Smooth muscle cell (in vitro differentiated cells): ENCODE results near the gene ERICH3. TPM values are rescaled to one million over a fixed set of nuclear protein-coding genes. Genes with fewer than 3 reads are reported as not detected.

Experiments used
- DNase-seq: peaks from one replicate; lab custom pipeline; 2025; ENCODE audit not compliant: unreplicated experiment; lab: John Stamatoyannopoulos, UW
- H2AFZ ChIP-seq: fragments of 200-600 bp; sonication (generic); 2 replicates; pipeline ENCODE4 v1.6.0; 2016; ENCODE audit warnings: antibody characterized with exemption, low read depth, mild to moderate bottlenecking
- H3F3A ChIP-seq: fragments of 200-600 bp; sonication (generic); 2 replicates; pipeline ENCODE4 v1.6.0; 2017; ENCODE audit warnings: antibody characterized with exemption, low read depth
- H3K27ac ChIP-seq: fragments of 200-600 bp; sonication (generic); 2 replicates; pipeline ENCODE4 v1.5.1; 2016; ENCODE audit warnings: low read depth, mild to moderate bottlenecking
- H3K27me3 ChIP-seq: fragments of 200-600 bp; sonication (generic); 2 replicates; pipeline ENCODE4 v1.6.1; 2016; ENCODE audit warnings: low read depth, mild to moderate bottlenecking
- H3K36me3 ChIP-seq: fragments of 200-600 bp; sonication (generic); 2 replicates; pipeline ENCODE4 v1.5.1; 2016; ENCODE audit warnings: low read depth
- H3K4me1 ChIP-seq: fragments of 200-600 bp; sonication (generic); 2 replicates; pipeline ENCODE4 v1.5.1; 2016; ENCODE audit warnings: low read depth
- H3K4me2 ChIP-seq: fragments of 200-600 bp; sonication (generic); 2 replicates; pipeline ENCODE4 v1.6.0; 2016; ENCODE audit warnings: mild to moderate bottlenecking
- H3K4me3 ChIP-seq: fragments of 200-600 bp; sonication (generic); 2 replicates; pipeline ENCODE4 v1.5.1; 2016; ENCODE audit warnings: mild to moderate bottlenecking
- H3K79me2 ChIP-seq: fragments of 200-600 bp; sonication (generic); 2 replicates; pipeline ENCODE4 v1.6.0; 2016; ENCODE audit warnings: low read depth, mild to moderate bottlenecking
- H3K9ac ChIP-seq: fragments of 200-600 bp; sonication (generic); 2 replicates; pipeline ENCODE4 v1.6.0; 2016; ENCODE audit warnings: low read depth
- H3K9me3 ChIP-seq: fragments of 200-600 bp; sonication (generic); replicated peaks from 2 replicates; pipeline ENCODE4 v1.5.1; 2016; ENCODE audit warnings: low read depth
- H4K20me1 ChIP-seq: fragments of 200-600 bp; sonication (generic); 2 replicates; pipeline ENCODE4 v1.6.0; 2016; ENCODE audit warnings: low read depth
- CTCF ChIP-seq: fragments of 200-600 bp; sonication (generic); IDR thresholded peaks from 2 replicates; pipeline ENCODE4 v1.5.1; 2017; ENCODE audit warnings: borderline replicate concordance, mild to moderate bottlenecking, antibody characterized with exemption; ENCODE audit not compliant: insufficient read depth, poor library complexity, severe bottlenecking
- WGBS: methylation state at CpG from one replicate; pipeline ENCODE4 v1.1.7; 2016; ENCODE audit warnings: low lambda C conversion rate; 5-methylcytosine and 5-hydroxymethylcytosine counted together
- polyA plus RNA-seq: library from polyadenylated mRNA; unstranded; fragments of >200 nt; fragmentation: Nextera tagmentation; extraction: Ambion mirVana; gene quantifications from 2 replicates; pipeline ENCODE4 v1.2.1, GENCODE V29; 2016
- total RNA-seq: library from RNA; depleted of rRNA; stranded (reverse); fragments of >200 nt; gene quantifications from 2 replicates; pipeline ENCODE4 v1.2.3, GENCODE V29; 2014

The ERICH3 gene
- total and polyA plus RNA-seq, 2 experiments from 2014 or later = not detected

- no peaks in the 10 kb centered on the region for H3K4me1 ChIP-seq
- H3K36me3 ChIP-seq = no peaks in the 10 kb centered on the region
- H3K27me3 ChIP-seq = no peaks in the 10 kb centered on the region
- H4K20me1 ChIP-seq = no peaks in the 10 kb centered on the region
- H3K79me2 ChIP-seq = no peaks in the 10 kb centered on the region
- H3K4me2 ChIP-seq = no peak overlapping the region
- no peak overlapping the region for H3K4me3 ChIP-seq
- TF ChIP-seq CTCF = no peak
- H3K9me3 ChIP-seq = no peaks in the 10 kb centered on the region
- 90% methylated on average over 6 of the region's 6 CpGs for WGBS
- H2AFZ ChIP-seq = no peak overlapping the region
- no peaks in the 10 kb centered on the region for H3F3A ChIP-seq
- no peak overlapping the region for H3K9ac ChIP-seq
- H3K27ac ChIP-seq = no peak overlapping the region
- no peak for DNase-seq
Measured at GRCh38 chr1:74593887-74594866, 79.4 kb downstream of the ERICH3 start.

GRCh38 chr1:74592580-74593355, 80.8 kb downstream of the ERICH3 start:
- Histone ChIP-seq H3K4me2 (no peak overlapping the region), H3K9me3 (no peaks in the 10 kb centered on the region), H3F3A (no peaks in the 10 kb centered on the region), H4K20me1 (no peaks in the 10 kb centered on the region), H3K27me3 (no peaks in the 10 kb centered on the region), H3K79me2 (no peaks in the 10 kb centered on the region), H3K27ac (no peak overlapping the region), H3K9ac (no peak overlapping the region), H3K4me3 (no peak overlapping the region), H3K36me3 (no peaks in the 10 kb centered on the region), H3K4me1 (no peaks in the 10 kb centered on the region), H2AFZ (no peak overlapping the region)
- DNase-seq = no peak
- 92% methylated on average over 5 of the region's 5 CpGs for WGBS
- no peak for TF ChIP-seq CTCF

- no peaks in the 10 kb centered on the region for H3K36me3 ChIP-seq
- no peak overlapping the region for H3K4me2 ChIP-seq
- no peak for DNase-seq
- no peaks in the 10 kb centered on the region for H3K79me2 ChIP-seq
- H3K4me3 ChIP-seq = no peak overlapping the region
- H3K9me3 ChIP-seq = no peaks in the 10 kb centered on the region
- WGBS = 64% methylated on average over 2 of the region's 2 CpGs
- no peaks in the 10 kb centered on the region for H3F3A ChIP-seq
- H3K9ac ChIP-seq = no peak overlapping the region
- no peaks in the 10 kb centered on the region for H3K27me3 ChIP-seq
- no peaks in the 10 kb centered on the region for H3K4me1 ChIP-seq
- H2AFZ ChIP-seq = no peak overlapping the region
- no peaks in the 10 kb centered on the region for H4K20me1 ChIP-seq
- no peak overlapping the region for H3K27ac ChIP-seq
- no peak for TF ChIP-seq CTCF
Measured at GRCh38 chr1:74591949-74592348, 81.6 kb downstream of the ERICH3 start.
